ENCODE results near the gene LENG1.
"Not testable (repeated sequence)": the region's sequence is repeated elsewhere in the genome, so short reads cannot be mapped to it uniquely, and the experiment has no call there.

Gene LENG1

GRCh38 chr19:54159352-54160181, at the start of gene LENG1:
TSS of gene LENG1 (minus strand) at chr19:54159721. CDS start at chr19:54159695, 26 bp downstream.
- DNase-seq: peak; percentile 99 to 100 (median 100)

GRCh38 chr19:54208784-54209057, 49.2 kb upstream of the LENG1 start:
- DNase-seq: no peak

GRCh38 chr19:54207983-54208783, 48.7 kb upstream of the LENG1 start:
- peak; percentile 96 to 100 (median 98) for DNase-seq

- DNase-seq: peak; percentile 88 to 98 (median 91)
These were observed 48.1 kb upstream of the LENG1 start for GRCh38 chr19:54207676-54207982.

- peak in 1 of 3 donors; percentile 48 for DNase-seq
These were observed 47.7 kb upstream of the LENG1 start for GRCh38 chr19:54207193-54207592.

GRCh38 chr19:54206831-54207177, 47.3 kb upstream of the LENG1 start:
- DNase-seq: no peak

GRCh38 chr19:54206030-54206830, 46.7 kb upstream of the LENG1 start:
- peak in 2 of 3 donors; percentile 36 to 43 for DNase-seq

- no peak for DNase-seq
These were observed 45.4 kb upstream of the LENG1 start for GRCh38 chr19:54204767-54205468.

GRCh38 chr19:54203151-54203611, 43.7 kb upstream of the LENG1 start:
- no peak for DNase-seq

GRCh38 chr19:54201980-54202379, 42.5 kb upstream of the LENG1 start:
- DNase-seq: no peak

GRCh38 chr19:54201172-54201701, 41.7 kb upstream of the LENG1 start:
- no peak for DNase-seq

- no peak for DNase-seq
These were observed 39.9 kb upstream of the LENG1 start for GRCh38 chr19:54199401-54199800.

- DNase-seq: peak in 1 of 3 donors; percentile 28
These were observed 37.6 kb upstream of the LENG1 start for GRCh38 chr19:54197121-54197520.

- DNase-seq: peak; percentile 32 to 84 (median 50)
These were observed 37.0 kb upstream of the LENG1 start for GRCh38 chr19:54196536-54196935.

GRCh38 chr19:54194463-54194862, 34.9 kb upstream of the LENG1 start:
- DNase-seq: not testable (repeated sequence)

- DNase-seq: no peak
These were observed 33.5 kb upstream of the LENG1 start for GRCh38 chr19:54193011-54193410.

GRCh38 chr19:54191811-54192453, 32.4 kb upstream of the LENG1 start:
- peak in 2 of 3 donors; percentile 21 to 35 for DNase-seq

GRCh38 chr19:54191011-54191810, 31.7 kb upstream of the LENG1 start, which contains the start of gene TSEN34:
TSS of gene TSEN34 (plus strand) at chr19:54191308. CDS start at chr19:54191365, 57 bp downstream.
- DNase-seq: peak; percentile 90 to 97 (median 92)

- DNase-seq: peak; percentile 100
These were observed 31.0 kb upstream of the LENG1 start for GRCh38 chr19:54190503-54191010.

- peak; percentile 100 for DNase-seq
These were observed 30.4 kb upstream of the LENG1 start for GRCh38 chr19:54189735-54190502.

Measured in suppressor macrophage treated with lipopolysaccharide for 1 hour (primary cell).